Measurements from ENCODE around the gene SH3RF3. TPM values are rescaled to one million over a fixed set of nuclear protein-coding genes. Genes with fewer than 3 reads are reported as not detected.
A peak's percentile ranks its signal among the peaks of the same experiment; 100 is the strongest.

The SH3RF3 gene
- polyA plus RNA-seq, 1 of the 3 experiments (the other 2 are of a cell fraction): 1.9 TPM

DNA sequence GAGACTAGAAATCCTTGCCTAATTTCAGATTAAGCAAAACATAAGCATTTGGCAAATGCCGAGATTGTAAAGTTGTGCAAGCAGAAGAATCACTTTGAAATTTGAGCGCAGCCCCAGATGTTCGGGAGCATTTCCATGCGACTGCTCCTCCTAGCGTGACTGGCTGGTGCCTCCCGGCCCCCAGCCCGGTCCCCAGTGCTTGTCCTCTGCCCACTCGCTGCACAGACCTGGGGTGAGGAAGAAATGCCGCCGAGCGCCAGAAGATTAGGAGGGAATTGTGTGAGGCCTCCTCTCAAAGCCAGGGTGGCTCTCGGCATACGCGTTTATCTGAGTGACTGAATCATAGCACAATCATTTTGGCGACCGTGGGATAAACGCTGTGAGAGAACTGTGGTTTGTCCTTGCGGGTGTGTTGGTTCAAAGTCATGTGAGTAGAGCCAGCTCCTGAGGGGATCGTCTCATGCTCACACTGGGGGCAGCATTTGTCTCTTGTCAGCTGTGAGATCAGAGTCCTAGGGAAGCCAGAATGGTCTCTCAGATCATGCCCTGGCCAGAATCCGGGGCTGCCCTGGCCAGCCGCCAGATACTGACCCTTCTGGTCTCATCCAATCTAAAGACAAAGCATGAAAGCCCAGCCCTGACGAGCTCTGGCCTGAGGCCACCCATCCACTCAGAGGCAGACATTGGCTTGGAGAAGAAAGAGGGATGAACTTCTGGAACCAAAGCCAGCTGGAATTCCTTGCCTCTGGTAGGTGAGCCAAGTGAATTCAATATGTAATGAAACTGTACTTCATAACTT lies 189.3 kb downstream of the SH3RF3 start:
- Histone ChIP-seq H3K27ac (ENCODE audit: low read depth in 2 of 2, low read length in 1 of 2) (peak overlapping the region in 1 of 2 experiments; percentile 28; a peak in 2 of 4 replicates), H3K36me3 (replicated peaks in 1 of 2; ENCODE audit: control insufficient read depth in 1 of 2, insufficient read depth in 2 of 2, low read length in 1 of 2) (no peaks in the 10 kb centered on the region), H4K20me1 (ENCODE audit: insufficient read depth) (no peaks in the 10 kb centered on the region; the same call in 1 of the 2 replicates), H2AFZ (ENCODE audit: low read depth) (no peak overlapping the region), H3K9ac (no peak overlapping the region), H3K79me2 (ENCODE audit: insufficient read depth) (peaks cover 5% of the 10 kb centered on the region; the same call in 1 of the 2 replicates), H3K9me2 (no peaks in the 10 kb centered on the region), H3K4me2 (no peak overlapping the region), H3K27me3 (ENCODE audit: insufficient read depth) (no peaks in the 10 kb centered on the region), H3K9me3 (no peaks in the 10 kb centered on the region), H3F3A (replicated peaks; ENCODE audit: insufficient read depth) (no peaks in the 10 kb centered on the region), H3K4me3 (ENCODE audit: low read depth in 2 of 2, low read length in 1 of 2) (no peak overlapping the region), H3K4me1 (ENCODE audit: control insufficient read depth in 1 of 2, insufficient read depth in 2 of 2, low read depth in 1 of 2, low read length in 1 of 2) (peaks cover 7 to 22% of the 10 kb centered on the region in 2 experiments; a peak in 3 of 4 replicates)
- WGBS (ENCODE audit: low lambda C conversion rate): 74% methylated on average over 19 of the region's 22 CpGs
- TF ChIP-seq GABPA (IDR thresholded peaks at IDR 0.05; ENCODE audit: low read depth): no peak
- TF ChIP-seq MXI1 (IDR thresholded peaks at IDR 0.05; ENCODE audit: low read depth, low read length): no peak
- TF ChIP-seq FOXM1 (IDR thresholded peaks at IDR 0.05; ENCODE audit: low read depth): no peak
- TF ChIP-seq, protein P1, sequence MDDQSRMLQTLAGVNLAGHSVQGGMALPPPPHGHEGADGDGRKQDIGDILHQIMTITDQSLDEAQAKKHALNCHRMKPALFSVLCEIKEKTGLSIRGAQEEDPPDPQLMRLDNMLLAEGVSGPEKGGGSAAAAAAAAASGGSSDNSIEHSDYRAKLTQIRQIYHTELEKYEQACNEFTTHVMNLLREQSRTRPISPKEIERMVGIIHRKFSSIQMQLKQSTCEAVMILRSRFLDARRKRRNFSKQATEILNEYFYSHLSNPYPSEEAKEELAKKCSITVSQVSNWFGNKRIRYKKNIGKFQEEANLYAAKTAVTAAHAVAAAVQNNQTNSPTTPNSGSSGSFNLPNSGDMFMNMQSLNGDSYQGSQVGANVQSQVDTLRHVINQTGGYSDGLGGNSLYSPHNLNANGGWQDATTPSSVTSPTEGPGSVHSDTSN (IDR thresholded peaks at IDR 0.05): no peak
- no peak for TF ChIP-seq POLR2AphosphoS5 (IDR thresholded peaks at IDR 0.05; ENCODE audit: low read depth, low read length)
- TF ChIP-seq, protein P2, sequence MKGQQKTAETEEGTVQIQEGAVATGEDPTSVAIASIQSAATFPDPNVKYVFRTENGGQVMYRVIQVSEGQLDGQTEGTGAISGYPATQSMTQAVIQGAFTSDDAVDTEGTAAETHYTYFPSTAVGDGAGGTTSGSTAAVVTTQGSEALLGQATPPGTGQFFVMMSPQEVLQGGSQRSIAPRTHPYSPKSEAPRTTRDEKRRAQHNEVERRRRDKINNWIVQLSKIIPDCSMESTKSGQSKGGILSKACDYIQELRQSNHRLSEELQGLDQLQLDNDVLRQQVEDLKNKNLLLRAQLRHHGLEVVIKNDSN (IDR thresholded peaks at IDR 0.05; ENCODE audit: borderline replicate concordance, low read depth): no peak
- TF ChIP-seq, protein P3, sequence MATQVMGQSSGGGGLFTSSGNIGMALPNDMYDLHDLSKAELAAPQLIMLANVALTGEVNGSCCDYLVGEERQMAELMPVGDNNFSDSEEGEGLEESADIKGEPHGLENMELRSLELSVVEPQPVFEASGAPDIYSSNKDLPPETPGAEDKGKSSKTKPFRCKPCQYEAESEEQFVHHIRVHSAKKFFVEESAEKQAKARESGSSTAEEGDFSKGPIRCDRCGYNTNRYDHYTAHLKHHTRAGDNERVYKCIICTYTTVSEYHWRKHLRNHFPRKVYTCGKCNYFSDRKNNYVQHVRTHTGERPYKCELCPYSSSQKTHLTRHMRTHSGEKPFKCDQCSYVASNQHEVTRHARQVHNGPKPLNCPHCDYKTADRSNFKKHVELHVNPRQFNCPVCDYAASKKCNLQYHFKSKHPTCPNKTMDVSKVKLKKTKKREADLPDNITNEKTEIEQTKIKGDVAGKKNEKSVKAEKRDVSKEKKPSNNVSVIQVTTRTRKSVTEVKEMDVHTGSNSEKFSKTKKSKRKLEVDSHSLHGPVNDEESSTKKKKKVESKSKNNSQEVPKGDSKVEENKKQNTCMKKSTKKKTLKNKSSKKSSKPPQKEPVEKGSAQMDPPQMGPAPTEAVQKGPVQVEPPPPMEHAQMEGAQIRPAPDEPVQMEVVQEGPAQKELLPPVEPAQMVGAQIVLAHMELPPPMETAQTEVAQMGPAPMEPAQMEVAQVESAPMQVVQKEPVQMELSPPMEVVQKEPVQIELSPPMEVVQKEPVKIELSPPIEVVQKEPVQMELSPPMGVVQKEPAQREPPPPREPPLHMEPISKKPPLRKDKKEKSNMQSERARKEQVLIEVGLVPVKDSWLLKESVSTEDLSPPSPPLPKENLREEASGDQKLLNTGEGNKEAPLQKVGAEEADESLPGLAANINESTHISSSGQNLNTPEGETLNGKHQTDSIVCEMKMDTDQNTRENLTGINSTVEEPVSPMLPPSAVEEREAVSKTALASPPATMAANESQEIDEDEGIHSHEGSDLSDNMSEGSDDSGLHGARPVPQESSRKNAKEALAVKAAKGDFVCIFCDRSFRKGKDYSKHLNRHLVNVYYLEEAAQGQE (IDR thresholded peaks at IDR 0.05; ENCODE audit: low read depth, low read length): no peak
- TF ChIP-seq ELF1 (IDR thresholded peaks at IDR 0.05): no peak
- TF ChIP-seq, protein P4, sequence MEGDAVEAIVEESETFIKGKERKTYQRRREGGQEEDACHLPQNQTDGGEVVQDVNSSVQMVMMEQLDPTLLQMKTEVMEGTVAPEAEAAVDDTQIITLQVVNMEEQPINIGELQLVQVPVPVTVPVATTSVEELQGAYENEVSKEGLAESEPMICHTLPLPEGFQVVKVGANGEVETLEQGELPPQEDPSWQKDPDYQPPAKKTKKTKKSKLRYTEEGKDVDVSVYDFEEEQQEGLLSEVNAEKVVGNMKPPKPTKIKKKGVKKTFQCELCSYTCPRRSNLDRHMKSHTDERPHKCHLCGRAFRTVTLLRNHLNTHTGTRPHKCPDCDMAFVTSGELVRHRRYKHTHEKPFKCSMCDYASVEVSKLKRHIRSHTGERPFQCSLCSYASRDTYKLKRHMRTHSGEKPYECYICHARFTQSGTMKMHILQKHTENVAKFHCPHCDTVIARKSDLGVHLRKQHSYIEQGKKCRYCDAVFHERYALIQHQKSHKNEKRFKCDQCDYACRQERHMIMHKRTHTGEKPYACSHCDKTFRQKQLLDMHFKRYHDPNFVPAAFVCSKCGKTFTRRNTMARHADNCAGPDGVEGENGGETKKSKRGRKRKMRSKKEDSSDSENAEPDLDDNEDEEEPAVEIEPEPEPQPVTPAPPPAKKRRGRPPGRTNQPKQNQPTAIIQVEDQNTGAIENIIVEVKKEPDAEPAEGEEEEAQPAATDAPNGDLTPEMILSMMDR (IDR thresholded peaks at IDR 0.05): no peak
- no peak for TF ChIP-seq GATA2 (CRISPR knock-in tag; IDR thresholded peaks at IDR 0.05)
- ChIA-PET CTCF (interaction anchor here (1.2 kb wide), 1 partner anchor 14 kb away, joined by 4 read pairs; no protein-coding TSS in a partner anchor), POLR2A (no interaction called here)
- peak; percentile 82 for DNase-seq

All from SK-N-SH (cell line).